Medulla oblongata (tissue), 1 donor: ENCODE results near the gene CCR3.
A peak's percentile ranks its signal among the peaks of the same experiment; 100 is the strongest.

Experiments
- DNase-seq: peaks from one replicate; pipeline ENCODE4 v3.0.0-alpha.2; 2015; ENCODE audit errors: extremely low spot score

CCR3 gene

DNA sequence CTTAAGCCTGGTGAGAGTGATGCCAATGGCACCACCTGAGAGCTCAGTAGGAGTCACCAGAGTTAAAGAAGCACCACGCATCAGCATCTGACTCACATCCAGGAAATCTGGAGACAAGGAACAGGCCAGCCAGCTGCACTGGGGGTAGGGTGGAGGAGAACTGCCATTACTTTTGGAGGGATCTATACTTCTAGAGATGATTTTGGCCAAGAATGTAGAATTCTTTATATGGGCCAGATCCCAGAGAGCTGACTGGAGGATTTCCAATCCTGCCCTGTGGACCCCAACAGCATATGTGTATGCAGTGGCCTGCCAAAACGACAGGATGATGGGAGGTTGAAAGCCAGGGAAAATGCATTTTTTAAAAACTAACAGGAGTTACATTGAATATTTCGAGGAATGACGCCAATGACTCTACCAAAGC lies 29.8 kb downstream of the CCR3 start:
- no peak for DNase-seq

GRCh38 chr3:46276497-46277099 lies 34.3 kb downstream of the CCR3 start:
- DNase-seq = peak; percentile 48

DNA sequence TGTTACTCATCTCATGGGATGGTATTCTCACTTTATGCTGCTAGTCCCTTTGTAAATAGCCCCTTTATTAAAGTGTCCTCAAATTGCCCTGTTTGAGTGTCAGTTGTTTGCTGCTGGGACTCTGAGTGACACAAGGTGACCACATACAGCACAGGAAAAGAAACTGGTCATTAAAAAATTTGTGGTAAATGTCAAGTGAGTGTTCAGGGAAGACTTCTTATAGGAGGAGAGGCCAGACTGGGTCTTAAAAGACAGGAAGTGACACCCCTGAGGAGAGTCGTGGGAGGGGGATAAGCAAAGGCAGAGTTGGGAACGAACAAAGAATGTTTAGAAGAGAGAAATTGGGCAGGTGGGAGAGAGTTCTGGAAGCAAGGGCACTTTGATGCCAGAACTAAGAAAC lies 35.2 kb downstream of the CCR3 start:
- no peak for DNase-seq

DNA sequence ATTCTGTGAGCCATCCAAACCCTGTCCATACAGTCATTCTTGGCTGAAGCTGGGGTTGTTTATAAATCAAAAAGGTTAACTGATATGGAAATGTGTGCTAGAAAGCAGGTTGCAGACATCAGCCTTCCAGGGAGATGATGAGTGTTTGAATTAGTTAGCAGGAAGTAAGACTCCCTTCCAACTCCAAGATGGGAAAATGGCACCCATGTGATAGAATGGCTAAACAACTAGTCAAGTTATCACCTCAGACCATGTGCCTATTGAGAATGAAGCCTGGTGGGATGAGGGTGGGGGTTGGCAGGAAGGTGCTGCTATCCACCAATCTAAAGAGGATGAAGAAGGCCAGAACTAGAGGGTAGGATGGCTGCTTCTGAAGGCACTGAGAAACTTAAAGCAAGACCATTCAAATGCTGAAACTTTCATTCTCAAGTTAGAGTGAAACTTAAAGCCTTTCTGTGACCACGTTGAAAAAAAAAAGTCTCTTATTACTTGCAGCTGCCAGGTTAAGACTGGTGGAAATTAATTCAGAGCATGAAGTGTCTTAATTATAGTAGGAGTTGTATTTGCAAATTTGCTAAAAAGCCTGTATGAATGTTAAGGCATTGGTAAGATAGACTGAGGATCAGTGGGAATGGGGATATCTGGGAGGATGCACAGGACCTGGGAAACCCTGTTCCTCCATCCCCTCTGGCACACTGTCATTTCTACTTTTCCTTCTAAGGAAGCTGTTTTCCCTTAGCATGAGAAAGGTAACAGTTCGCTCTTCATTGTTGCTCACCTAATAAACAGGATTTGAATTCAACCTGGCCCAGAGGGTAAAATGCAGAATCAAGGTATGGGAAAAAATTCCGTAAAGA lies 36.8 kb downstream of the CCR3 start:
- no peak for DNase-seq

DNA sequence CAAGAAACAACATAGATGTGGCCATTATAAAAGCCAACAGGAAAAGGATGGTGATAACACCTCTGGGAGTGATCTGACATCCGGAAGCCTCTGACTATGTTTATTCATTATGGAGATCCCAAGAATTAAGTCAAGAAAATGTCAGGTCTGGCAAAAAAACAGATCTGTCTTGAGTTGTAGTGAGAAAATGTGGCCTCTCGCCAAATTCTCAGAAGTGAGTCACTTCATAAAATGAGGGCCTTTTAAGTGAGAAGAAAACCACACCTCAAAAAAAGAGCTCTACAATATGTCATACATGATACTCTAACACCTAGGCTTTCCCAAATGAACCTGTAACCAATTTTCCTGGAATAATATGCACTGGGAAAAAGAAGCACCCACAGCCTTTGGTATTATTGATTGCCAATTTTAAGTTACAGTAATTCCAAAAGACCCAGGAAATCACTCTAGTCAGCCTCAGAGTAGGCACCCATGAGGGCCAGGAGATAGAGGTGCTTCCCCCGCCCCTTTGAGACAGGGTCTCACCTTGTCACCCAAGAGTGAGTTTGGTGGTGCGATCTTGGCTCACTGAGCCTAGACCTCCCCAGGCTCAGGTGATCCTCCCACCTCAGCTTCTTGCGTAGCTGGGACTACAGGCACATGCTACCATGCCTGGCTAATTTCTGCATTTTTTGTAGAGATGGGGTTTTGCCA lies 38.0 kb downstream of the CCR3 start:
- DNase-seq = no peak

GRCh38 chr3:46281551-46281950 lies 39.3 kb downstream of the CCR3 start:
- DNase-seq = no peak

DNA sequence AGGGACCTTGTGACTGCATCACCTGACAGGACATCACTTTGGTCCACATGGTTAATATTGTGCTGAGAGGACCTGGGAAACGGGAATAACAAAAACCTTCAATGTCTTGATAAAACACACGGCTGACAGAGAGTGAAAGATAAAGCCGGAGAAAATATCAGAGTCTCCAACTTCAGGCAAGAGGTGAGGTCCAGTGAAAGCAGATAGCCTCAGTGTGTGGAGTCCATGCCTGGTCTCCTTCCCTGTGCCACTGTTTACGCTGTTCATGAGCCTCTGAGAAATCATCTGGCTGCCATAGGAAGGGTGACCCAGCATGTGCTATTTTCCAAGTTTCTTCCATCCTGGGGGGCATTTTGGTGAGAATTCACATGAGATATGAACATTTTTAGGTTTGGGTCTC lies 39.8 kb downstream of the CCR3 start:
- no peak for DNase-seq

DNA sequence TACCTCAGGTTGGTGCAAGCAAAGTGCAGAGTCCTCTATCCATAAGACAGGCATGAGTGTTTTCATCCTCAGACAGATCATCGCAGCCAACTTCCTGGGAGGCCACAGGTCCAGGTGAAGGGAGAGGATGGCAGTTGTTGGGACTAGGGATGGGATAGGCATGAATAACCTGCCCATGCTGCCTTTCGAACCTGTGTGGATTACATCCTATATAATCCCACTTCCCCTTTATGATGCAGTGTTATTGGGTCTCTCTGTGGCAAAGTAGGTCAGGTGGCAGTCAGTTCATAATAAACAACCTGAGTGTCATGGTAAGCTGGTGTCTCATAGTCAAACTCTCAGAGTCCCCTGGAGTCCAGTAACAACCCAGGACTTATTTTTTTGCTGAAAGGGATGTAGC lies 40.4 kb downstream of the CCR3 start:
- DNase-seq = no peak

GRCh38 chr3:46283881-46284450 lies 41.7 kb downstream of the CCR3 start:
- DNase-seq = no peak

DNA sequence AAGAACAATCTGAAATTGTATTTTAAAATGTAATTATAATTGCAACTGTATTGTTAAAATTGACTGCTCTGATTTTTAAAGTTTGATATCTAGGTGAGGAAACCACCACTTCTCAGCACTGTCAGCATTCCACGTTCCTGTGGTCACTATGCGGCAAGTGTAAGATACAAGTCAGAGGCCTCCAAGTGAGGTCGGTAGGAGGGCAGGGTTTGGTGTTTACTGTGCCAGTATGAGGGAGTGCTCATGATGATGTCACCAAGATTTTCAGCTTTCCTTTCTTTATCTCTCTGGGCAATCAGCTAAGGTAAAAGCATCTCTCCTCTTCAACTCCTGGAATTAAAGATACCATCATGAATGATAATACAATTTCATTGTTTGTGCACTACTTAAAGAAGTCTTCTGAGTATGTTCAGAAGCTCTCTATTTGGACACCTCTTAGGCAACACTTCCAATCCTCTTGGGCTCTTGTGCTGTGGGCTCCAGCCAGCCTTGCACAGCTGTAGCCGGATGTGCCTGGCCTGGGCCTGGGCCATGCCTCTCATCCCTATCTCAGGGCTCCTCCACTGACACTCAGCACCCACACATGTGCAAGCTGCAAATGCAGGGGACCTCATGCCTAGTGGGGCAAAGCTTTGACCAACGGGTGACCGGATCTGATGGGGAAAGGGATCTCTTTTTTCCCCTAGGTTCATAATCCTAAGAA lies 42.9 kb downstream of the CCR3 start:
- DNase-seq = no peak

GRCh38 chr3:46285931-46286619 lies 43.8 kb downstream of the CCR3 start:
- DNase-seq = no peak

DNA sequence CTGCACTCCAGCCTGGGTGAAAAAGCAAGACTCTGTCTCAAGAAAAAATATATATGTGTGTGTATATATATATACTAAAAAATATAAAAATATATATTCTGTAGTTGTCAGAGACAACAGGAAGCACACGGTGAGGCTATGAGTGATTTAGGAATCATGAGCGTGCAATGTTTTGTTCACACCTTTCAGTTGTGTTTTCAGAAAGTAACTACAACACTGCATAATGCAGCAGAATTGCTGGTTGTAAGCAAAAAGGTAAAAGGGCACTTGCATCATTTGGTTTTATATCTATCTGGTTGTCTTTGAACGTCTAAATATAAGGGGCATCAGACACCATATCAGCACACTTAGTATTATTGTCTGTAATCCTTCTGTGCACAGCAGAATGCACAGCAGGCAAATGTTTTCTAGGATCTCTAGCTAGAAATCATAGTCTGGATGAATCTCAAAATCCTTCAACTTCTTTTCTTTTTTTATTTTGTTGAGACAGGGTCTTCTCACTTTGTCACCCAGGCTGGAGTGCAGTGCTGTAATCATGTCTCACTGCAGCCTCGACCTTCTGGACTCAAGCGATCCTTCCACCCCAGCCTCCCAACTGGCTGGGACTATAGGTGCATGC lies 44.8 kb downstream of the CCR3 start:
- DNase-seq = no peak

- DNase-seq = no peak
These were observed 47.3 kb downstream of the CCR3 start for GRCh38 chr3:46289551-46289950.

DNA sequence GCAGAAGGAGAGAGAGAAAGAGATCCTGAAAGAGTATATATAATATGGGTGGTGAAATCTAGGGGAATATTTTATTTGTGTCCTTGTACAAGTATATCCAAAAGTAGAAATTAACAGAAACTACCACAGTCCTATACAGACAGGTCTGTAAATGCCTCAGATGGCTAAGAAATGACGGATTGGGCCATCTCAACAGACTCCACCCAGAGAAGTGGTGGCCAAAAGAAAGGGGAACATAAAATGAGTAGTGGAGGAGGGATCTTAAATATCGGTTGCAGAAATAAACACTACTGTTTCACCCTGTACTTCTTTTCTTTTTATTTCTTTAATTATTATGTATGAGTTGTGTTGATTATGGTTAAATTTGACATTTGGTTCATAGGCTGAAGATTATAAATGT lies 47.7 kb downstream of the CCR3 start:
- DNase-seq = no peak

DNA sequence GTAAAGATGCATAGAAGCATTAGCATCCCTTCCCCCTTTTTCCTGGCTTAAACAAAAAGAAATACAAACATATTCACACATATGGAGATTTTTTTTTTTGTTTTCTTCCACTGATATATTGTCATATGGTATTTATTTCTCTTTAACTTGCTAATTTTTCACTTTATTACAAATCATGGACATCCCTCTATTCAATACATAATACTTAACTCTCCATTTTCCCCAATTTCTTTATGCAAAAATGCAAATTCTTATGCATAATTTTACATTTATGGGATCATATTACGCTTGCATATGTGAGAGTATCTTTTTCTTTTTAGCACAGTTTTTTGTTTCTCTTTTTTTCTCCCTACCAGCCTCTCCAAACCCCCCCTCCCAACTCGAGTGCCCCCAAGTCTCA lies 48.8 kb downstream of the CCR3 start:
- DNase-seq = no peak

DNA sequence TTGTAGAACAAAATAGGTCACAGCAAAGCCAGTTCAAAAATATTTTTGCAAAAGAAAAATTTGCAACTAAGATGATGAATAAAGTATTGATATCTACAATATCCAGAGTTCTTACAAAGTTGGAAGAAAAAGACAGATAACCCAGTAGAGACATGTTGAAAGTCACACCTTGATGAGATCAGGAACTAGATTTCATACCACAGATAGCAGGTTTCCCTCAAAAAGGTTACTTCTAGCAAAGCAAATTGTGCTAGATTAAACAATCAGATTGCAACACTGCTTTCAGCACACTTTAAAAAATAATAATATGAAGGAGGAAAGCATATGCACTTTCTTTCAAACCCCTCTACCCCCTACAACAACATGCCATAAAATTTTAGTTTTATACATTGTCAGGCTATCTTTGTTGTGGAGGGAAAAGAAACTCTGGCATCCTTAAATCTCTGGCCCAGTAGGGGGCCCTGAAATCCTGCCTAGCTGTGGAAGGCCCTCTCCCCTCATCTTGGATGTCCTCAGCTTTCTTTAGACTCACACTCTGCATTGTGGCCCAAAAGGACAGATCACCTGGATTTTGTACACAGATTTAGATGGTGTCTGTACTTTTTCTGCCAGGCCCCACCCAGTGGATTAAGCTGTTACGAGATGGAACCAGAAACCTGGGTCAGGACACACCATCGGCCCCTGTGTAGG lies 50.9 kb downstream of the CCR3 start:
- DNase-seq = no peak

DNA sequence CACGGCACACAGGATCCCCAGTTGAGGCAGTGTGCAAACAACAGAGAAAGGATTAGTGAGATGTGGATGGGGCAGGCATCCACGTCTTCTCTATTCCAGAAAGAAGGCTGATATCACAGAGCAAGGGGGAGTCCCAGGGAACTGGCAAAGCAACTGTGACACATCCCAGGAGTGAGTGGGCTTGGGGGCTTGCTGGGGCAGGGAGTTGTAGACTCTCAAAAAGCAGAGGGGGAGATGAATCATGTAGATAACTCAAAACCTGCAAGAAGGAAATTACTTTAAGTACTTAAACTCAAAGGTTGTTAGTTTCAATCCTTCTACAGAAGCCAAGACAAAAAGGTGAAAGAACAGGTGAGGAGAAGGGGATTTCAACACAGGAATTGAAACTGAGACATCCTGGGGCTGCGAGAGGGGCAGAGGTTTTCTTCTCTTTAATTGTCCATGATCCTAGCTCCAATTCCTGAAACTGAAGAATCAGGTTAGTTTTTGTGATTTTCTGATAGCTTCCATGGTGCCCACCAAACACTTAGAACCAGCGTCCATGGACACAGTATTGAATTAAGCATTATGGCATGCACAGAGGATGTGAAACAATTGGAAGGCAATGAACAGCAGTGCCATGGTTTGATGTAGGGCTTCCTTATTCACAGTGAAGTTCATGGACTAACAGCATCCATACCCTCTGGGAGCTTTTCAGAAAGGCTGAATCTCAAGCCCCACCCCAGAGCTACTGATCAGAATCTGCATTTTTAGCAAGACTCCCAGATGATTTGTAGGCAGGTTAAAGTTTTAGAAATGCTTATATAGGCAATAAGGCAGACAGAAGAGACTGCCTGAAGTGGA lies 52.0 kb downstream of the CCR3 start:
- DNase-seq = no peak

- no peak for DNase-seq
These were observed 54.6 kb downstream of the CCR3 start for GRCh38 chr3:46296826-46297225.
